ENCODE measurements around the gene ACBD6.

The ACBD6 gene

GRCh38 chr1:180279651-180280050 lies 222.7 kb downstream of the ACBD6 start:
- no peaks in the 10 kb centered on the region for H3K9me3 ChIP-seq (ENCODE audit: control insufficient read depth, low read length)

GRCh38 chr1:180278596-180279395 lies 223.6 kb downstream of the ACBD6 start:
- H3K4me3 ChIP-seq (ENCODE audit: insufficient read depth, low read depth, low read length, poor library complexity, severe bottlenecking), result no peak overlapping the region
- DNase-seq, result no peak
- H3K36me3 ChIP-seq (ENCODE audit: control insufficient read depth, insufficient read depth, low read length), result peaks cover 19% of the 10 kb centered on the region
- H3K9me3 ChIP-seq (ENCODE audit: control insufficient read depth, low read length), result no peaks in the 10 kb centered on the region
- no peaks in the 10 kb centered on the region for H3K4me1 ChIP-seq (ENCODE audit: control insufficient read depth, insufficient read depth, low read length, poor library complexity, severe bottlenecking)
- H3K27ac ChIP-seq (ENCODE audit: insufficient read depth, low read length, poor library complexity, severe bottlenecking), result no peak overlapping the region
- H3K27me3 ChIP-seq (replicated peaks; ENCODE audit: control insufficient read depth, insufficient read depth, low read length, poor library complexity, severe bottlenecking), result no peaks in the 10 kb centered on the region

More at GRCh38 chr1:180279651-180280050, 222.7 kb downstream of the ACBD6 start:
- Histone ChIP-seq H3K4me3 (ENCODE audit: insufficient read depth, low read depth, low read length, poor library complexity, severe bottlenecking) (no peak overlapping the region), H3K27me3 (replicated peaks; ENCODE audit: control insufficient read depth, insufficient read depth, low read length, poor library complexity, severe bottlenecking) (no peaks in the 10 kb centered on the region), H3K36me3 (ENCODE audit: control insufficient read depth, insufficient read depth, low read length) (peaks cover 19% of the 10 kb centered on the region), H3K4me1 (ENCODE audit: control insufficient read depth, insufficient read depth, low read length, poor library complexity, severe bottlenecking) (no peaks in the 10 kb centered on the region), H3K27ac (ENCODE audit: insufficient read depth, low read length, poor library complexity, severe bottlenecking) (no peak overlapping the region)
- no peak for DNase-seq

- no peaks in the 10 kb centered on the region for H3K9me3 ChIP-seq (ENCODE audit: control insufficient read depth, low read length)
- peaks cover 22% of the 10 kb centered on the region for H3K36me3 ChIP-seq (ENCODE audit: control insufficient read depth, insufficient read depth, low read length)
- no peak for DNase-seq
- H3K4me1 ChIP-seq (ENCODE audit: control insufficient read depth, insufficient read depth, low read length, poor library complexity, severe bottlenecking), result no peaks in the 10 kb centered on the region
- H3K27ac ChIP-seq (ENCODE audit: insufficient read depth, low read length, poor library complexity, severe bottlenecking), result no peak overlapping the region
- no peaks in the 10 kb centered on the region for H3K27me3 ChIP-seq (replicated peaks; ENCODE audit: control insufficient read depth, insufficient read depth, low read length, poor library complexity, severe bottlenecking)
- H3K4me3 ChIP-seq (ENCODE audit: insufficient read depth, low read depth, low read length, poor library complexity, severe bottlenecking), result no peak overlapping the region
These were observed 224.2 kb downstream of the ACBD6 start for GRCh38 chr1:180278194-180278515.

GRCh38 chr1:180277476-180278193 lies 224.7 kb downstream of the ACBD6 start:
- Histone ChIP-seq H3K4me1 (ENCODE audit: control insufficient read depth, insufficient read depth, low read length, poor library complexity, severe bottlenecking) (no peaks in the 10 kb centered on the region), H3K36me3 (ENCODE audit: control insufficient read depth, insufficient read depth, low read length) (peaks cover 22% of the 10 kb centered on the region), H3K27me3 (replicated peaks; ENCODE audit: control insufficient read depth, insufficient read depth, low read length, poor library complexity, severe bottlenecking) (no peaks in the 10 kb centered on the region), H3K9me3 (ENCODE audit: control insufficient read depth, low read length) (no peaks in the 10 kb centered on the region), H3K27ac (ENCODE audit: insufficient read depth, low read length, poor library complexity, severe bottlenecking) (no peak overlapping the region), H3K4me3 (ENCODE audit: insufficient read depth, low read depth, low read length, poor library complexity, severe bottlenecking) (no peak overlapping the region)
- DNase-seq, result no peak

- Histone ChIP-seq H3K4me1 (ENCODE audit: control insufficient read depth, insufficient read depth, low read length, poor library complexity, severe bottlenecking) (no peaks in the 10 kb centered on the region), H3K9me3 (ENCODE audit: control insufficient read depth, low read length) (no peaks in the 10 kb centered on the region), H3K27me3 (replicated peaks; ENCODE audit: control insufficient read depth, insufficient read depth, low read length, poor library complexity, severe bottlenecking) (no peaks in the 10 kb centered on the region), H3K36me3 (ENCODE audit: control insufficient read depth, insufficient read depth, low read length) (peaks cover 21% of the 10 kb centered on the region), H3K4me3 (ENCODE audit: insufficient read depth, low read depth, low read length, poor library complexity, severe bottlenecking) (no peak overlapping the region), H3K27ac (ENCODE audit: insufficient read depth, low read length, poor library complexity, severe bottlenecking) (no peak overlapping the region)
- DNase-seq, result no peak
These were observed 226.7 kb downstream of the ACBD6 start for GRCh38 chr1:180275726-180276125.

GRCh38 chr1:180274221-180274620 lies 228.2 kb downstream of the ACBD6 start:
- Histone ChIP-seq H3K4me1 (ENCODE audit: control insufficient read depth, insufficient read depth, low read length, poor library complexity, severe bottlenecking) (no peaks in the 10 kb centered on the region), H3K27ac (ENCODE audit: insufficient read depth, low read length, poor library complexity, severe bottlenecking) (no peak overlapping the region), H3K27me3 (replicated peaks; ENCODE audit: control insufficient read depth, insufficient read depth, low read length, poor library complexity, severe bottlenecking) (no peaks in the 10 kb centered on the region), H3K36me3 (ENCODE audit: control insufficient read depth, insufficient read depth, low read length) (peaks cover 14% of the 10 kb centered on the region), H3K9me3 (ENCODE audit: control insufficient read depth, low read length) (no peaks in the 10 kb centered on the region), H3K4me3 (ENCODE audit: insufficient read depth, low read depth, low read length, poor library complexity, severe bottlenecking) (no peak overlapping the region)
- DNase-seq, result no peak

GRCh38 chr1:180273066-180273465 lies 229.3 kb downstream of the ACBD6 start:
- Histone ChIP-seq H3K9me3 (ENCODE audit: control insufficient read depth, low read length) (no peaks in the 10 kb centered on the region), H3K4me1 (ENCODE audit: control insufficient read depth, insufficient read depth, low read length, poor library complexity, severe bottlenecking) (no peaks in the 10 kb centered on the region), H3K27ac (ENCODE audit: insufficient read depth, low read length, poor library complexity, severe bottlenecking) (no peak overlapping the region), H3K36me3 (ENCODE audit: control insufficient read depth, insufficient read depth, low read length) (peaks cover 14% of the 10 kb centered on the region), H3K27me3 (replicated peaks; ENCODE audit: control insufficient read depth, insufficient read depth, low read length, poor library complexity, severe bottlenecking) (no peaks in the 10 kb centered on the region), H3K4me3 (ENCODE audit: insufficient read depth, low read depth, low read length, poor library complexity, severe bottlenecking) (no peak overlapping the region)
- DNase-seq, result no peak

- no peak for DNase-seq
- Histone ChIP-seq H3K9me3 (ENCODE audit: control insufficient read depth, low read length) (no peaks in the 10 kb centered on the region), H3K36me3 (ENCODE audit: control insufficient read depth, insufficient read depth, low read length) (peaks cover 14% of the 10 kb centered on the region), H3K4me1 (ENCODE audit: control insufficient read depth, insufficient read depth, low read length, poor library complexity, severe bottlenecking) (no peaks in the 10 kb centered on the region), H3K27ac (ENCODE audit: insufficient read depth, low read length, poor library complexity, severe bottlenecking) (no peak overlapping the region), H3K4me3 (ENCODE audit: insufficient read depth, low read depth, low read length, poor library complexity, severe bottlenecking) (no peak overlapping the region), H3K27me3 (replicated peaks; ENCODE audit: control insufficient read depth, insufficient read depth, low read length, poor library complexity, severe bottlenecking) (no peaks in the 10 kb centered on the region)
These were observed 230.0 kb downstream of the ACBD6 start for GRCh38 chr1:180272395-180272794.

- H3K27ac ChIP-seq (ENCODE audit: insufficient read depth, low read length, poor library complexity, severe bottlenecking), result no peak overlapping the region
- H3K9me3 ChIP-seq (ENCODE audit: control insufficient read depth, low read length), result no peaks in the 10 kb centered on the region
- H3K4me3 ChIP-seq (ENCODE audit: insufficient read depth, low read depth, low read length, poor library complexity, severe bottlenecking), result no peak overlapping the region
- DNase-seq, result no peak
- peaks cover 14% of the 10 kb centered on the region for H3K36me3 ChIP-seq (ENCODE audit: control insufficient read depth, insufficient read depth, low read length)
- H3K4me1 ChIP-seq (ENCODE audit: control insufficient read depth, insufficient read depth, low read length, poor library complexity, severe bottlenecking), result no peaks in the 10 kb centered on the region
- H3K27me3 ChIP-seq (replicated peaks; ENCODE audit: control insufficient read depth, insufficient read depth, low read length, poor library complexity, severe bottlenecking), result no peaks in the 10 kb centered on the region
These were observed 230.8 kb downstream of the ACBD6 start for GRCh38 chr1:180271272-180272255.
